Endothelial cell of umbilical vein (primary cell): Measurements from ENCODE around the gene CYGB. TPM values are rescaled to one million over a fixed set of nuclear protein-coding genes. Genes with fewer than 3 reads are reported as not detected.

ENCODE experiments used
- BruUV-seq: library from RNA; stranded (reverse); fragments of 400-500 nt; replicated peaks from 2 replicates; lab custom pipeline; 2021; lab: Mats Ljungman, UMichigan
- CTCF ChIA-PET: fragments of 300-600, 350-600 bp; sonication (Branson Sonifier 250); formaldehyde crosslinking; loops from one replicate; lab custom pipeline; 2021; ENCODE audit warnings: antibody characterized with exemption, inconsistent platforms; lab: Charles Lee
- POLR2A ChIA-PET: fragments of 300-600, 350-600 bp; sonication (Branson Sonifier 250); formaldehyde crosslinking; loops from one replicate; lab custom pipeline; 2021; ENCODE audit warnings: antibody characterized with exemption, inconsistent platforms; lab: Charles Lee
- DNase-seq: peaks from one replicate; pipeline ENCODE4 v3.0.0-alpha.2; 2011; ENCODE audit warnings: low read depth, low spot score
- FAIRE-seq: peaks from 2 replicates; lab custom pipeline; 2011; peaks lifted over from hg19 to GRCh38; lab: Jason Lieb, UNC
- H2AFZ ChIP-seq: 2 replicates; pipeline ENCODE4 v1.6.0; 2012; ENCODE audit warnings: low read depth, low read length, control low read depth, inconsistent platforms
- H3K27ac ChIP-seq: 2 replicates; pipeline ENCODE4 v1.5.1; 2011; ENCODE audit warnings: low read depth, mild to moderate bottlenecking, control low read depth, low read length, moderate library complexity; ENCODE audit not compliant: insufficient read depth
- H3K27me3 ChIP-seq, 2 experiments: 2 replicates each; pipeline versions ENCODE4 v1.6.0 to v1.6.1; 2011; ENCODE audit warnings: low read length in 2 of 2, mixed read lengths in 1 of 2; ENCODE audit not compliant: control insufficient read depth in 2 of 2, insufficient read depth in 2 of 2
- H3K36me3 ChIP-seq, 2 experiments: 2 replicates in 1 of 2; 3 replicates in 1 of 2; pipeline ENCODE4 v1.5.1; 2011; ENCODE audit warnings: low read length in 2 of 2, mild to moderate bottlenecking in 1 of 2, moderate library complexity in 1 of 2; ENCODE audit not compliant: control insufficient read depth in 2 of 2, insufficient read depth in 2 of 2; ENCODE audit errors: extremely low read depth in 1 of 2
- H3K4me1 ChIP-seq: 3 replicates; pipeline ENCODE4 v1.5.1; 2011; ENCODE audit warnings: mild to moderate bottlenecking, low read length; ENCODE audit not compliant: control insufficient read depth, insufficient read depth; ENCODE audit errors: extremely low read depth
- H3K4me2 ChIP-seq: 2 replicates; pipeline ENCODE4 v1.6.1; 2011; ENCODE audit warnings: low read length, control low read depth, mixed read lengths; ENCODE audit not compliant: insufficient read depth
- H3K4me3 ChIP-seq, 3 experiments: fragments of 200-600 bp in 1 of 3; sonication (generic), shearing (Covaris generic) in 1 of 3; replicated peaks in 1 of 3; 2 replicates each; pipeline ENCODE4 v1.5.1; 2011 to 2016; ENCODE audit warnings: control low read depth in 3 of 3, low read length in 3 of 3, mild to moderate bottlenecking in 2 of 3, inconsistent platforms in 1 of 3, low read depth in 1 of 3, moderate library complexity in 1 of 3; ENCODE audit not compliant: insufficient read depth in 1 of 3
- H3K79me2 ChIP-seq: 2 replicates; pipeline ENCODE4 v1.6.0; 2012; ENCODE audit warnings: low read length, inconsistent platforms; ENCODE audit not compliant: control insufficient read depth, insufficient read depth
- H3K9ac ChIP-seq: replicated peaks from 2 replicates; pipeline ENCODE3; 2011; ENCODE audit warnings: low read length, control low read depth; ENCODE audit not compliant: insufficient read depth; ENCODE audit errors: extremely low read depth
- H3K9me1 ChIP-seq: replicated peaks from 3 replicates; pipeline ENCODE4 v1.6.0; 2011; ENCODE audit warnings: mild to moderate bottlenecking, low read length; ENCODE audit not compliant: control insufficient read depth, insufficient read depth; ENCODE audit errors: extremely low read depth
- H3K9me3 ChIP-seq: replicated peaks from 2 replicates; pipeline ENCODE4 v1.5.1; 2012; ENCODE audit warnings: low read length, inconsistent platforms; ENCODE audit not compliant: control insufficient read depth, insufficient read depth
- H4K20me1 ChIP-seq: replicated peaks from 2 replicates; pipeline ENCODE3; 2011; ENCODE audit warnings: mild to moderate bottlenecking, low read length; ENCODE audit not compliant: control insufficient read depth, insufficient read depth; ENCODE audit errors: extremely low read depth
- EZH2 ChIP-seq: IDR thresholded peaks from 2 replicates; pipeline ENCODE4 v1.6.1; 2012; ENCODE audit warnings: borderline replicate concordance, low read depth, mild to moderate bottlenecking, moderate library complexity, low read length, inconsistent platforms; ENCODE audit not compliant: severe bottlenecking
- FOS ChIP-seq: IDR thresholded peaks from 2 replicates; pipeline ENCODE4 v1.6.1; 2011; ENCODE audit warnings: mild to moderate bottlenecking, low read length, moderate library complexity, borderline replicate concordance; ENCODE audit not compliant: insufficient read depth
- GATA2 ChIP-seq: IDR thresholded peaks from 2 replicates; pipeline ENCODE4 v1.7.0; 2011; ENCODE audit warnings: low read depth, mild to moderate bottlenecking, moderate library complexity, mixed read lengths, low read length; ENCODE audit not compliant: insufficient read length, insufficient read depth
- JUN ChIP-seq: IDR thresholded peaks from 2 replicates; pipeline ENCODE4 v1.6.1; 2011; ENCODE audit warnings: borderline replicate concordance, low read depth; ENCODE audit not compliant: insufficient read length, insufficient read depth
- MYC ChIP-seq: IDR thresholded peaks from one replicate; pipeline ENCODE4 v1.6.1; 2011; ENCODE audit warnings: mild to moderate bottlenecking, low read depth, low read length
- POLR2A ChIP-seq: IDR thresholded peaks from 2 replicates; pipeline ENCODE4 v1.6.1; 2012; ENCODE audit warnings: low read depth, mild to moderate bottlenecking, control low read depth, low read length
- POLR2AphosphoS5 ChIP-seq: IDR thresholded peaks from 2 replicates; pipeline ENCODE4 v1.6.1; 2012; ENCODE audit warnings: low read depth, mild to moderate bottlenecking, control low read depth, low read length, moderate library complexity; ENCODE audit not compliant: insufficient read depth
- dilution Hi-C: fragments of 300-500 bp; cut with MboI; formaldehyde crosslinking; loops from one replicate; pipeline ENCODE4 v1.15.0; 2019; ENCODE audit warnings: low sequenced_read_pairs; ENCODE audit not compliant: extremely low pct_ligation_motif_present
- intact Hi-C: fragments of 100-400 bp; cut with micrococcal nuclease; formaldehyde crosslinking; loops from one replicate; pipeline ENCODE4 v1.10.0; 2022
- polyA plus RNA-seq, 4 experiments: library from polyadenylated mRNA; depleted of rRNA in 3 of 4; stranded (reverse) in 3 of 4; unstranded in 1 of 4; fragments of >200 nt; gene quantifications; 2 replicates each; pipeline versions ENCODE4 v1.2.1 to v1.2.3, GENCODE V29; 2011 to 2012; ENCODE audit warnings: missing spikeins in 1 of 4
- total RNA-seq: library from RNA; stranded (reverse); gene quantifications from 2 replicates; pipeline ENCODE4 v1.2.3, GENCODE V29; 2021
- TF ChIP-seq, protein P1 (sequence below): IDR thresholded peaks from 2 replicates; pipeline ENCODE4 v1.6.1; 2011; ENCODE audit not compliant: insufficient read depth, insufficient read length
- TF ChIP-seq, protein P2 (sequence below), 2 donors: IDR thresholded peaks; 1 replicate in 1 of 2; 2 replicates in 1 of 2; pipeline ENCODE4 v1.5.1; 2011; ENCODE audit warnings: low read length in 2 of 2, mild to moderate bottlenecking in 2 of 2, moderate library complexity in 2 of 2, control low read depth in 1 of 2, inconsistent platforms in 1 of 2, low read depth in 1 of 2; ENCODE audit not compliant: insufficient read depth in 1 of 2; ENCODE audit errors: extremely low read depth in 1 of 2

The CYGB gene
- total and polyA plus RNA-seq, 2 donors (not counting 3 experiments of a cell fraction or from before 2014, with no cell fraction given): 0.22 to 0.91 TPM

DNA sequence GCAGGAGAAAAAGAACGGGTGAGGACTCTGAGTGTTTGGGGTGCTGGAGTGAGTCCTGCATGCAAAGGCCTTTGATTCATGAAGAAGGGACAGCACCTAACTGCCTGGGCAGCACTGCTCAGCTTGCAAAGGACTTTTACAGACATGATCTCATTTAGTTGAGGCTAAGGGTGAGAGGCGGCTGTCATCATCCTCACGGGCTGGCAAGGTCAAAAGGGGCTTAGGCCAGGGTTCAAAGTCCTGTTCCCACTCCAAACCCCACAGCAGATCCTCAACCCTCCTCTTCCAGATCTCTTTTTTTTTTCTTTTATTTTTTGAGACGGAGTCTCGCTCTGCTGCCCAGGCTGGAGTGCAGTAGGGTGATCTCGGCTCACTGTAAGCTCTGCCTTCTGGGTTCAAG is 41.0 kb downstream of the CYGB start:
- no peak for TF ChIP-seq POLR2A
- TF ChIP-seq GATA2: no peak
- TF ChIP-seq JUN: no peak
- TF ChIP-seq, protein P1, sequence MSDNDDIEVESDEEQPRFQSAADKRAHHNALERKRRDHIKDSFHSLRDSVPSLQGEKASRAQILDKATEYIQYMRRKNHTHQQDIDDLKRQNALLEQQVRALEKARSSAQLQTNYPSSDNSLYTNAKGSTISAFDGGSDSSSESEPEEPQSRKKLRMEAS: no peak
- TF ChIP-seq EZH2: no peak
- TF ChIP-seq MYC: no peak
- no peak for TF ChIP-seq POLR2AphosphoS5
- TF ChIP-seq, protein P2, sequence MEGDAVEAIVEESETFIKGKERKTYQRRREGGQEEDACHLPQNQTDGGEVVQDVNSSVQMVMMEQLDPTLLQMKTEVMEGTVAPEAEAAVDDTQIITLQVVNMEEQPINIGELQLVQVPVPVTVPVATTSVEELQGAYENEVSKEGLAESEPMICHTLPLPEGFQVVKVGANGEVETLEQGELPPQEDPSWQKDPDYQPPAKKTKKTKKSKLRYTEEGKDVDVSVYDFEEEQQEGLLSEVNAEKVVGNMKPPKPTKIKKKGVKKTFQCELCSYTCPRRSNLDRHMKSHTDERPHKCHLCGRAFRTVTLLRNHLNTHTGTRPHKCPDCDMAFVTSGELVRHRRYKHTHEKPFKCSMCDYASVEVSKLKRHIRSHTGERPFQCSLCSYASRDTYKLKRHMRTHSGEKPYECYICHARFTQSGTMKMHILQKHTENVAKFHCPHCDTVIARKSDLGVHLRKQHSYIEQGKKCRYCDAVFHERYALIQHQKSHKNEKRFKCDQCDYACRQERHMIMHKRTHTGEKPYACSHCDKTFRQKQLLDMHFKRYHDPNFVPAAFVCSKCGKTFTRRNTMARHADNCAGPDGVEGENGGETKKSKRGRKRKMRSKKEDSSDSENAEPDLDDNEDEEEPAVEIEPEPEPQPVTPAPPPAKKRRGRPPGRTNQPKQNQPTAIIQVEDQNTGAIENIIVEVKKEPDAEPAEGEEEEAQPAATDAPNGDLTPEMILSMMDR (IDR thresholded peaks at IDR 0.05; ENCODE audit: extremely low read depth in 1 of 2, insufficient read depth in 1 of 2, low read depth in 1 of 2, low read length in 2 of 2): no peak
- TF ChIP-seq FOS: no peak
- dilution Hi-C loops: no loop called here
- Histone ChIP-seq H3K27me3 (no peaks in the 10 kb centered on the region), H3K79me2 (peaks cover 19% of the 10 kb centered on the region), H3K9ac (no peak overlapping the region), H3K27ac (no peak overlapping the region), H2AFZ (no peak overlapping the region), H3K9me1 (no peaks in the 10 kb centered on the region), H3K36me3 (no peaks in the 10 kb centered on the region), H3K4me3 (no peak overlapping the region), H3K9me3 (no peaks in the 10 kb centered on the region), H3K4me1 (peaks cover 53% of the 10 kb centered on the region), H3K4me2 (no peak overlapping the region), H4K20me1 (no peaks in the 10 kb centered on the region)
- no TSS peak for BruUV-seq
- ChIA-PET CTCF (no interaction called here), POLR2A (no interaction called here)
- intact Hi-C loops: no loop called here
- FAIRE-seq (no peak), DNase-seq (no peak)
